Activated CD4-positive, alpha-beta T cell treated with anti-CD3 and anti-CD28 coated beads, Interleukin-2, Interleukin-4, amounts not matched to agents 100 ng/mL and 50 ng/mL, durations not matched to agents 16 hours and 8 hours (primary cell): ENCODE results near the gene LBH.
A peak's percentile ranks its signal among the peaks of the same experiment; 100 is the strongest.

ENCODE experiments used
- DNase-seq: peaks from one replicate; pipeline ENCODE4 v3.0.0-alpha.2; 2020; ENCODE audit warnings: low spot score

LBH gene

DNA sequence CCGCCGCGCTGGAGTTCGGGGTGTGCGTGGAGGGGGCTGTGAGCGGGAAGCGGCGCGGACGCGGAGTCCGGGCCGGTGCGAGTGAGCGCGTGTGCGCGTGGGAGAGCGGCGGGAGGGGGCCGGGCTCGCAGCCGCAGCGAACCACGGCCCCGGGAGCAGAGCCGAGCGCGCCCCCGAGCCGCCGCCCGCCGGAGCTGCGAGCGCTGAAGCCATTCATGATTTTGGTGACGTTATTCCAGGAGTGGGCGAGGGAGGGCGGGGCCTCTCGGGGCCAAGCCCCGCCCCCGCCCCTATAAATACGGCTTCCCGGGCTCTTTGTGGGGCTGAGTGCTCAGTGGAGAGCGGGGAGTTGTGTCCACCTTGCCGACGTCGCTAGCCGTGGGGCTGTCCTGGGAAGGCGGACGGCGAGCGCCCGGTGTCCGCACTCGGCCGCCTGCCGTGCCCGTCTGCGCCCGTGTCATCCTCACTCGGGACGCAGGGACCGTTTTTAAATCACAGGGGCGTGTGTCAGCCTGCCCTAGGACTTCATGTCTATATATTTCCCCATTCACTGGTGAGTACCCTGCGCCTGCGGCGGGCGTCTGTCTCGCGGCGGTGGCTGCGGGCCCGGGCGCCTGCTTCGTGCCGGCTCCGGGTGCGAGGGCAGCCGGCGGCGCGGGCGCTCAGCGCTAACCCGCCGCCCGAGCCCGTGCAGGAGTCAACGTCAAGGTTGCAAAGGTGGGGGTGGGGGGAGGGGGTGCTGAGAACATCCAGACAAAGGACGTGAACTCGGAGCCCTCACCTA lies at the start of gene LBH:
LBH (plus strand) TSS at position 323 of the 784 bp plus-strand sequence; CDS start at position 528, 205 bp downstream.
- peak; percentile 80 for DNase-seq

DNA sequence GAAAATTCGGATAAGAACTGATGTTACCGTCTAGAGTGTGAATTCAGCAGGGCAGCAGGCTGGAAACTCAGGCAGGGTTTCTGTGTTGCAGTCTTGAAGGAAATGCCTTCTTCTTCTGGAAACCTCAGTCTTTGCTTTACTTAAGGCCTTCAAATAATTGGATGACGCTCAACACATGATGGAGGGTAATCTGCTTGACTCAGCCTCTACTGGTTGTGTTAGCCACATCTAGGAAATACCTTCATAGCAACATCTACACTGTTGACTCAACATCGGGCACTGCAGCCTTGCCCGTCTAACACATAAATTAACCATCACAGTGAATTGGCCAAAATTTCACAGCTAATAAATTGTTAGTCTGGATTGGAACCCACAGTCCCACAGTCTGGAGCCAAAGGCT lies 47.3 kb upstream of the LBH start:
- DNase-seq, result no peak

- DNase-seq, result no peak
Observed at GRCh38 chr2:30185178-30185577, 46.2 kb upstream of the LBH start.

DNA sequence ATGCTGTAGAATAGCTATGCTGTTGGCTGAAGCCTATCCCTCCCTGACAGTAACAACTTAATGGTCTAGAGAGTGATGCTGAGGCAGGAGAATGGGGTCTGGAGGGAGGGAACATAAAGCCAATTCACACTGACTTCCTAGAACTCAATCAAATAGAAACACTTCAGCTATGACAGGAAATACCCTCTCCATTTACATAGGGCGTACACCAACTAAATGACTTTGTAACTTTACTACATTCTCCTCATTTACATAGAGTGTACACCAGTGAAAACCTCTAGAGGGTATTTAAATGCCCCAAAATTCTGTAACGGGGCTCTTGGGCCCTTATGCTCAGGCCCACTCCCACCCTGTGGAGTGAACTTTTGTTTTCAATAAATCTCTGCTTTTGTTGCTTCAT lies 43.0 kb upstream of the LBH start:
- no peak for DNase-seq

- no peak for DNase-seq
Observed at GRCh38 chr2:30190637-30191036, 40.7 kb upstream of the LBH start.

- DNase-seq, result no peak
Observed at GRCh38 chr2:30191107-30191506, 40.2 kb upstream of the LBH start.

DNA sequence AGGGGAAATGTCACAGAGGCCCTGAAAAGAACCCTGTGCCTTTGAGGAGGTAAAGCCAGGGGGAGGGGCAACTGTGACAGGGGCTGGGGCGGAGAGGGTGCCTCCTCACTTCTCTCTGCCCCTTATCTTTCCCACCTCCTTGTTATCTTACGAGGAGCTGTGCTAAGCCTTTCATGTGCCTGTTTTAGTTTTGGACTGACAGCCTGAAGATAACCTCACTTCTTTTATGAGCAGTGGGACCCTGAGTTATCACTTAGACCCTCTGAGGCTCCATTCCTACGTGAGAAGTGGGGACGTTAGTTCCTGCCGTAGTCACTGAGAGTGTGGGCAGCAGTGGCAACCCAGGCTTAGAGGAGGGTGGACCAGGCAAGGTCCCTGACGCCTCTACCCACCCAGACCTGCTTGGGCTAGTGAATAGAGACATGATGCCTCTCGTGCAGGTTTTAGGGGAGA lies 39.5 kb upstream of the LBH start:
- no peak for DNase-seq

GRCh38 chr2:30192314-30192713 lies 39.0 kb upstream of the LBH start:
- no peak for DNase-seq

DNA sequence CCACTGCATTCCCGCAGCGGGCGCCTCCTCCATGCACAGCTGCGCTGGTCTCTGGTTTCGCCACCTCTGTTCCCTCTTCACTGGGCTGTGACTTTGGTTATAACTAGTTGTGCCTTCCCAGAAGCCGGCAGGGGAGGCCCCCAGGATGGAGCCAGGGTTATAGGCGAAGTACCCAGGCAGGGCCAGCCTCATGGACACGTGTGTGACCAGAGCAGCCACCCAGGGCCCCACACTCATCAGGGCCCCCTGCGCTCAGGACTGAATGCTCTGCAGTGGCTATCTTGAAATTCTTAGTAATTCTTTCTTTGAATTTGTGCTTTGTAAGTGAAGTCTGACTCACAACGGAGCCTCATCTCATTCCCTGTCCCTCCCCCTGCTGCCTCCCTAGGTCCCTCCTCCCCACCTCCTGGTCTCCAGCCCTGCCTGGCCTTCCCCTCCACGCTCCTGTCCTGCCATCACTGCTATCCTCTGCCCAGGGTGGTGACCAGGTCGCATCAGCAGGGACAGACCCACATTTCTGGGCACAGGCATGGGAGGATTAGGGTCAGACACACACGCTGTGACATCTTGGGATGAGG lies 38.1 kb upstream of the LBH start:
- no peak for DNase-seq

GRCh38 chr2:30194421-30194820 lies 36.9 kb upstream of the LBH start:
- no peak for DNase-seq

GRCh38 chr2:30195016-30195415 lies 36.3 kb upstream of the LBH start:
- no peak for DNase-seq

- DNase-seq, result no peak
Observed at GRCh38 chr2:30197570-30198192, 33.7 kb upstream of the LBH start.

DNA sequence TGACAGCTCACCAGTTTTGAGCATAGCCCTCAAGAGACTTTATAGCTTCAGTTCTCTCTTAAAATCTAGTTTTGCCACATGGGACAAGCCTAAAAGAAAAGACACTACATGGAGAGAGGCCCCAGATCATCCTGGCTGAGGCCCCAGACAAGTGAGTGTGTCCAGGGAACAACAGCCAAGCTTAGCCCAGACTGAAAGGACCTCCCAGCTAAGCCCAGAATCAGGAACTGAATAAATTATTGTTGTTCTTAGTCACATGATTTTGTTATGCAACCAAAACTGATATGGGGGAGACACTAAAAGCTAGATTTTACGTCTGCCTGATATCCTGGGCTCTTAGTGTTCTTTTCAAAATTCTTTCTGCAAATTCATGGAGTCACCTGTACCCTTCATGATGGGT lies 29.3 kb upstream of the LBH start:
- no peak for DNase-seq

GRCh38 chr2:30203156-30203555 lies 28.2 kb upstream of the LBH start:
- DNase-seq, result no peak

DNA sequence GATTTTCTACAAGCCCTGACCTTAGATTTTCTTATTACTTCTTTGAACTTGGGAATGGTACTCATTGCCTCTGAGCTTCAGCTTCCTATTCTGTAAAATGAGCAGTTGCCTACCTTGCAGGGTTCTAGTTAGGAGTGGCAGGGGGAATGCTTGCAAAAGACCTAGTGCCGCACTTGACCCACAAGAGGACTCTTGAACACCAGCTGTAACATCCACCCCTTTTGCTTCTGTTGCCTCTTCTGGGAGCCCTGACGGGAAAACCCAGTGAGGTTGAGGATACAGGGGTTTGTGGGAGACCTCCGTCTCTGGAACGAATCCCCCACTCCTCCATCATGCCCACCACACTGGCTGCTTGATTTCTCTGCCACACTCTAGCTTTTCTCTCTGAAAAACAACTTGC lies 27.1 kb upstream of the LBH start:
- no peak for DNase-seq

DNA sequence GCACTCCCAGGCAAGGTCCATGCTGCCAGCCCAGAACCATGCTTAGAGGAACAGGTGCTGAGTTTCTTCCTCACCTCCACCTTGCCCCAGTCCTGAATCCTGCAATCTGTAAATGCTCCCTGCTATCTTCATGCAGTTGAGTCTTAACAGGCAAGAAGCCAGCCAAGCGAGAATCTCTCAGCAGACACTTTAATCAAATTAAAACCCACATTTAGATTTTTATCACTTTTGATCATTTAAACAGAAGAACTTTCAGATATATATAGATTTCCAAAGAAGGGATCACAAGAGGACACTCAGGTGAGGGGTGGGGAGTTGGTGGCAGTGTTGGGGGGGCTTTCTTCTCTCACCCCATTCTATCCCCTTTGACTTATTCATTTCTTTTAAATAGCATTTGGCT lies 25.9 kb upstream of the LBH start:
- no peak for DNase-seq

DNA sequence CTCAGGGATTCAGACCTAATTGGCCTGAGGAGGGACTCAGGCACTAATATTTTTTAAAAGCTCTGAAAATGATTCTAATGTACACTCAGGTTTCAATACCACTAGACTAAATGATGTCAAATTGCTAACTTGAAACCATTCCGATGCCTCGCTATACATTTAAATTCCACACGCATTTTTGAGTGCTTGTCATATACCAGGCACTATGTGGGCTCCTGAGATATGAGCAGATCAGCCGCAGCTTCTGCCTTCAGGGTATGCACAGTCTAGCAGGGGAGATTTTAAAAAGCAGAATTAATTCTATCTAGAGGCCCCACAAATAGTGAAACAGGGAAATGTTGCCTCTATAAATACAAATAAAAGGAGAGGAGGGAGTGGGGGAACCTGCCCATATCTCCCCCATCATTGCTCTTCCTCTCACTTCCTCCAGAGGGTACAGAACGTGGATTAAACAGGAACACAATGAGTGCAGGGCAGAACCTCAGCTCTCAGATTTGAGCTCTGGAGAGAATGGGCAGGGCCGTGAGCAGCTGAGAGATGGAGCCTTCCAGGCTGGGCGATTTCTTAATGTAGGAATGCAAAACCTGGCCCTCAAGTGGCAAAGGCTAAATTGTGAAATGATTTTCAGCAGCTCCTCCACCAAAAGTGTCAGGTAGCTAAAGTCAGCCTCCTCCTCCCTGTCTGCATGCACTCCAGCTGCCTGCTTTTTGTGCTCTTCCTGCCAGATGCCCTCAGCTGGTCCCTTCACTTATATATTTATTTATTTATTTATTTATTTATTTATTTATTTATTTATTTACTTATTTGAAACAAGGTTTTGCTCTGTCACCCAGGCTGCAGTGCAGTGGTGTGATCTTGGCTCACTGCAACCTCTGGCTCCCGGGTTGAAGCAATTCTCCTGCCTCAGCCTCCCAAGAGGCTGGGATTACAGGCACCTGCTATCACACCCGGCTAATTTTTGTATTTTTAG lies 24.6 kb upstream of the LBH start:
- DNase-seq, result no peak

GRCh38 chr2:30208453-30208852 lies 22.9 kb upstream of the LBH start:
- DNase-seq, result peak; percentile 33

- DNase-seq, result no peak
Observed at GRCh38 chr2:30209227-30209626, 22.1 kb upstream of the LBH start.

- DNase-seq, result no peak
Observed at GRCh38 chr2:30213326-30213725, 18.0 kb upstream of the LBH start.

DNA sequence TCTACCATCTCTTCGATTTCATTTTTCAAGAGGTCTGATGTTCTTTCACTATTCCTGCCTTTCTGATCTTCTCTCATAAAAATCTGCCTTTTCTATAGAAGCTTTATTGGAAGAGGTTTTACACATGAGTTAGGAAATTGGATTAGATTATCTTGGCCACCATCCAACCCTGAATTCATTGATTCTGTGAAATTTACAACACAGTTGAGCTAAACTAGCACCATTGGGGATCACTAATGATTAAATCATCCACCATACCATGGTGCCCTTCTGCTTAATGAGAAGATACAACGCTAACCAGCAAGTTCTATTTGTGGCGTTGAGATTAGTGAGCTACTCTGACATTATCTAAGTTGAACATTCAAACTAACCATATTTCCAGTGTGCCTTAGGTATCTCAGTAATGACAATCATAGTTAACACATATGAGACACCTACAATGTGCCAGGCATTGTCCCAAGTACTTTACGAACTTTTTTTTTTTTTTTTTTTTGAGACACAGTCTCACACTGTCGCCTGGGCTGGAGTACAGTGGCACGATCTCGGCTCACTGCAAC lies 17.3 kb upstream of the LBH start:
- DNase-seq, result no peak

- DNase-seq, result no peak
Observed at GRCh38 chr2:30216157-30216556, 15.2 kb upstream of the LBH start.
